Measurements from ENCODE around the gene MAN1A1. TPM values are rescaled to one million over a fixed set of nuclear protein-coding genes. Genes with fewer than 3 reads are reported as not detected.

The MAN1A1 gene
- total and polyA plus RNA-seq, 2 of the 8 experiments (the other 6 are each of a cell fraction or from before 2014, with no cell fraction given): 1.8 to 5.4 TPM

DNA sequence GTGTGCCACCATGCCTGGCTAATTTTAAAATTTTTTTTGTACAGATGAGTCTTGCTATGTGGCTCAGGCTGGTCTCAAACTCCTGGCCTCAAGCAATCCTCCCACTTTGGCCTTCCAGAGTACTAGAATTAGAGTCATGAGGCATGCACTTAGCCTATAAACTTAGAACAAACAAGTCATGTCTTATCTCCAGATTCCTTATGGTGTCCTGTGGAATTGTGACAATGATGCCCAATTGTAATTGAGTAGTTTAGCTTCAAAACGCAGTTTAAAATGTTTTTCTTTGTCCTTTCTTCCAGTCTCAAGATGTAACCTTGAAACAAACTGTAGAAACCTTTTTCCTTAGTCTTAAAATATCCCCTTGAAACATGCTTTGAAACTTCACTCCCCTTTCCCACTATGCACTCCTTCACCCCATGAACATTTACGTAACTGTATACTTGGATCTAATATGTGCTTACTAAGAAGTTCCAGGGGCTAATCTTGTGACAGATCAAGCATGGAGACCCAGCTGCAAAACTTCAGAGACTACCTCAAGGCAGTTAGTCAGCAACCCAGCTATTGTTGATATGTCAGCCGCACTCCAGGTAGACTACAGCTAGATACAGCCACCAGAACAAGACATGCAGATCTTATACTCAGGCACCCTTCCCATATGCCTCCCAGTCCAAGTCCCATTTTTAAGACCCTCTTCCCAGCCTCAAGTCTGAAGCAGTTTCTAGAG lies 46.2 kb downstream of the MAN1A1 start:
- H3K4ac ChIP-seq (replicated peaks; ENCODE audit: insufficient read length, low read depth, low read length): no peak overlapping the region
- no peak overlapping the region for H2BK5ac ChIP-seq (ENCODE audit: low read depth, low read length)
- no peak for DNase-seq (ENCODE audit: low read depth in 1 of 2, low spot score in 2 of 2)
- POLR2A ChIA-PET (ENCODE audit: partially characterized antibody): no interaction called here
- no peak overlapping the region for H2BK120ac ChIP-seq (replicated peaks; ENCODE audit: low read depth, low read length)
- no peaks in the 10 kb centered on the region for H3K4me1 ChIP-seq (replicated peaks in 1 of 4; ENCODE audit: control insufficient read depth in 3 of 4, insufficient read depth in 4 of 4, low read length in 3 of 4)
- H3K27me3 ChIP-seq (replicated peaks in 1 of 4; ENCODE audit: control insufficient read depth in 3 of 4, extremely low read depth in 1 of 4, insufficient read depth in 3 of 4, low read length in 3 of 4): no peaks in the 10 kb centered on the region
- no peaks in the 10 kb centered on the region for H3K9me3 ChIP-seq (ENCODE audit: insufficient read depth in 2 of 2, low read depth in 1 of 2, low read length in 1 of 2)
- H3K9ac ChIP-seq (replicated peaks in 1 of 4; ENCODE audit: extremely low read depth in 1 of 4, low read depth in 3 of 4, low read length in 3 of 4): no peak overlapping the region
- no peak overlapping the region for H3K14ac ChIP-seq (ENCODE audit: insufficient read length)
- no peak overlapping the region for H3K27ac ChIP-seq (ENCODE audit: low read depth, low read length)
- H4K5ac ChIP-seq (ENCODE audit: insufficient read length, low read depth, low read length): no peak overlapping the region
- no peaks in the 10 kb centered on the region for H3K79me2 ChIP-seq (ENCODE audit: control insufficient read depth in 1 of 2, insufficient read depth in 2 of 2, low read length in 2 of 2)
- no peak overlapping the region for H4K91ac ChIP-seq (replicated peaks; ENCODE audit: insufficient read length, low read length)
- H3K4me3 ChIP-seq (ENCODE audit: extremely low read depth in 1 of 4, insufficient read depth in 2 of 4, low read depth in 3 of 4, low read length in 4 of 4): no peak overlapping the region
- H2BK20ac ChIP-seq (ENCODE audit: low read length): no peak overlapping the region
- no peak overlapping the region for H2BK12ac ChIP-seq (ENCODE audit: low read depth, low read length)
- H2BK15ac ChIP-seq (ENCODE audit: low read length): no peak overlapping the region
- H3K18ac ChIP-seq (ENCODE audit: extremely low read depth, low read length): no peak overlapping the region
- no peak for FAIRE-seq
- no peak overlapping the region for H2AFZ ChIP-seq (ENCODE audit: low read length)
- no peak overlapping the region for H2AK5ac ChIP-seq (ENCODE audit: low read depth, low read length)
- CTCF ChIA-PET (ENCODE audit: partially characterized antibody): interaction anchor here (2.0 kb wide), 1 partner anchor 30 kb away, joined by 5 read pairs; no protein-coding TSS in a partner anchor
- no peaks in the 10 kb centered on the region for H3K79me1 ChIP-seq (ENCODE audit: low read depth, low read length)
- 89% methylated on average over 3 of the region's 3 CpGs; no CpG with 5 or more reads in 1 of the 2 experiments for WGBS, 2 experiments (ENCODE audit: extremely low coverage in 1 of 2, insufficient coverage in 1 of 2, insufficient read length in 1 of 2, insufficient replicate concordance in 2 of 2, low coverage in 1 of 2, low lambda C conversion rate in 2 of 2, missing lambda C conversion rate in 1 of 2)
- no peaks in the 10 kb centered on the region; a peak in 1 of 8 replicates for H3K36me3 ChIP-seq (ENCODE audit: control insufficient read depth in 2 of 4, insufficient read depth in 4 of 4, low read length in 3 of 4)
- no peaks in the 10 kb centered on the region for H3K23me2 ChIP-seq (ENCODE audit: low read depth, low read length)
- H4K20me1 ChIP-seq (replicated peaks in 1 of 2; ENCODE audit: control insufficient read depth in 1 of 2, insufficient read depth in 2 of 2, low read length in 2 of 2): no peaks in the 10 kb centered on the region
- H3K56ac ChIP-seq (replicated peaks; ENCODE audit: insufficient read length, low read depth, low read length): no peak overlapping the region
- no peak overlapping the region for H3K4me2 ChIP-seq (ENCODE audit: insufficient read depth in 1 of 2, low read depth in 2 of 2, low read length in 2 of 2)
- H3K23ac ChIP-seq (ENCODE audit: insufficient read length): no peak overlapping the region
- H4K8ac ChIP-seq (ENCODE audit: extremely low read depth, insufficient read depth, low read length): no peak overlapping the region
- TF ChIP-seq RFX5 (IDR thresholded peaks at IDR 0.05; ENCODE audit: borderline replicate concordance, low read depth, low read length) (no peak), EZH2 (IDR thresholded peaks at IDR 0.05; ENCODE audit: low read depth, low read length, severe bottlenecking) (no peak), GABPA (IDR thresholded peaks at IDR 0.05; ENCODE audit: borderline replicate concordance, insufficient read depth, low read length) (no peak), SRF (IDR thresholded peaks at IDR 0.05; ENCODE audit: low read depth, low read length) (no peak)
